ELR (cell line): ENCODE results near the gene TTC7B.

ENCODE experiments used
- DNase-seq: peaks from one replicate; pipeline ENCODE4 v3.0.0-alpha.2; 2015; ENCODE audit warnings: low read depth

TTC7B gene

DNA sequence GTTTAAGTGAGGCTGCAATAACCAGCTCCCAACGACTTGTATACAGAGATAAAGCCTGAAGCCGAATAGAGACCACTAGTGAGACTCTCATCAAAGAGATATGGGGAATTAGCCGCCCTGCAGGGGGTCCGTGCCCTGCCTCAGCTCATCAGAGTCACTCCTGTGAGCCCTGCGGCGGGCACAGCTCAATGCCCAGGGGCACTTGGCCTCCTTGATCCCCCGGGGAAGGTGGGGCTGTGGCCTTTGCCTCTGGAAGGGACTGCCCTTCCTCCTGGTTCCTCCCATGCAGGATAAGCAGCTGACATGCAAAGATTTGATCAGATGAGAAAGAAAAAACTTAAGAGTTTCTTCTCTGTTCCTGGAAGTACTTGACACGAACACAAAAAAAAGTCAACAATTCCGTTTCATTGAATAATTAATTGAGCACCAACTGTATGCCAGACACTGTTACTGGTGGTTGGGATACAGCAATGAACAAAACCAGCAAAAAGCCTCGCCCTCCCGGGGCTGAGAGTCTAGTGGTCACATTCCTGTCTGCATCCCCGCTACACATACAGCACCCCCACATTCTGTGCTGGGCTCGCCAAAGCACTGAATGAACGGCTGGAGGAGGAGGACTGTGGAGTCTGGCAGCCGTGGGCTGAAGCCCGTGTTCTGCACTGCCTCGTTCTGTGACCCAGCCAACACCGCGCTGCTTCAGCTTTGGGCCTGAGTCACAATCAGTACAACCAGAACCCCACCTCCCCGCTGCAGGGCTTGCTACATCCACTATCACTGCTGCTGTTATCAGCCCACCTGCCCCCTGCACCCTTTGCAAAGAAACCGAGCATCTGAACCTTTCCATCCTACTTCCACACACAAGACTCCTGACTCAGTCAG lies 10.3 kb downstream of the TTC7B start:
- no peak for DNase-seq

DNA sequence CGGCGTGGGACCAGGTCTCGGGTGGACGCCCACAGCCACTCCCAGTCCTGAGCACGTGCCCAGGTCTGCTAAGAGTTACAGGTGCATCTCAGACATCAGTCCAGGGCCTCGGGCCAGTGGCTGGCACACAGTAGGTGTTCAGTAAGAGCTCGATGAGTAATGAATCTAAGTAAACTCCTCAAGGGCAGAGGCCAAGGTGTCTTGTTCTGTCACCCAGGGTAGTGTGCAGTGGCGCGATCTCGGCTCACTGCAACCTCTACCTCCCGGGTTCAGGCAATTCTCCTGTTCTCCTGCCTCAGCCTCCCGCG lies 11.2 kb downstream of the TTC7B start:
- no peak for DNase-seq

DNA sequence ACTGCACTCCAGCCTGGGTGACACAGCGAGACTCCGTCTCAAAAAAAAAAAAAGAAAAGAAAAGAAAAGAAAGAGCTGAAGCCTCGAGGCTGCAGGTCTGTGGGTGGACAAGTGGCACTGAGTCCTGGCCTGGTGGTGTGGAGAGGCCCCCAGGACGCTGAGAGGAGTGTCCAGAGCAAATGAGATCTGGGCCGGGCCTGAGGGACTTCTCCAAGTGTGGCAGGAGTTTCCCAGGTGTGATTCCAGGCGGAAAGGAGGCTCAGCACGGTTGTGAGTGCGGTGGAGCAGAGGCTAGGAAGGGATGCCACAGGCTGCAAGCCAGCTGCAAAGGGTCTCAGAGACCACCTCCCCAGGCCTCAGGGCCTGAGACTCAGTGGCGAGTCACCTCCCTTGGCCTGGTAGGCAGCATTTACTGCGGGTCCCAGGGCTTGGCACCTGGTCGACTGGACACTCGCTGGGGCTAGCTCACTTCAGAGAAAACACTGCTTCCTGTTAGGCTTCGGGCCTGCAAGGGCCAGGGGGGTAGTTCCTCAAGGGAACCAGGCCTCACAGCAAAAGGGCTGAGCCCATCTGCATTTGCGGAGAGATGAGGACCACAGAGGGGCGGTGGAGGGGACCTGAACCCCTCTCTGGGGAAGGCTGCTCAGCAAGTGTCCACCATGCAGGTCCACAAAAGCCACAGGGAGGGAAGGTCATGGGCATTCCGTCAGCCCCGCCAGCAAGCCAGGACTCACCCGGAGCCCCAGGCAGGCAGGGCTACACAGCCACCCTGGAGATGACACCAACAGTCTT lies 11.7 kb downstream of the TTC7B start:
- DNase-seq, result no peak

DNA sequence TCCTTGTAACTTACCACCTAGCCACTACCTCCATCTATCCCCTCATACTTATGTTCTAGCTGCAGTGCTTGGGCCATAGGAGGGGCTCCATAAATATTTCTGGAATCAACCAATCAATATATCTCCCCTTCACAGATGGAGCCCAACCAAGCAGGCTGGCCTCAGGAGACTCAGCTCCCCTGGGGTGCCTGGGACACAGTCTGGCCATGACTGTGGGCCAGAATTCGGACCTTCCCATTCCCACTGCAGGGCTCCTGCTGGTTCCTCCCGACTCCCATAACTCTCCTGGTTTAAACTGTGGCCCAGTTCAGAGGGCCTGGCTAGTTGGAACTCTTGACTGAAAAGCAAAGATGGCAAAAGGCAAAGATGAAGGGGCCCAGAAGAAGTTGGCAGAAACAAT lies 13.0 kb downstream of the TTC7B start:
- DNase-seq, result no peak

DNA sequence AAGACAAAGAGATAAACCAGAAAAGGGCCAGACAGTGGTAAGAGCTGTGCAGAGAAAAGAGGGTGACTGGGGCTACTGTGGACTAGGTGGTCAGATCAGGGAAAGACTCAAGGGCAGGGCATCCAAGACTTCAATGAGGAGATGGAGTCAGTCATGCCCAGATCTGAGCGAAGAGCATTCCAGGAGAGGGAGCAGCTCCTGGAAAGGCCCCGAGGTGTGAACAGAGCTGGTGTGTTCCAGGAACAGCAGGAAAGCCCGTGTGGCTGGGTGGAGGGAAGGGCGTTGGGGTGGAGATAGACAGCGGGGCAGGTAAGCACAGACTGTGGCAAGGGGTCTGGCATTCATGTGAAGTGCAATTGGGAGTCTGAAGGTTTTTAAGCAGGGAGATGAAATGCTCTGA lies 16.8 kb downstream of the TTC7B start:
- no peak for DNase-seq

DNA sequence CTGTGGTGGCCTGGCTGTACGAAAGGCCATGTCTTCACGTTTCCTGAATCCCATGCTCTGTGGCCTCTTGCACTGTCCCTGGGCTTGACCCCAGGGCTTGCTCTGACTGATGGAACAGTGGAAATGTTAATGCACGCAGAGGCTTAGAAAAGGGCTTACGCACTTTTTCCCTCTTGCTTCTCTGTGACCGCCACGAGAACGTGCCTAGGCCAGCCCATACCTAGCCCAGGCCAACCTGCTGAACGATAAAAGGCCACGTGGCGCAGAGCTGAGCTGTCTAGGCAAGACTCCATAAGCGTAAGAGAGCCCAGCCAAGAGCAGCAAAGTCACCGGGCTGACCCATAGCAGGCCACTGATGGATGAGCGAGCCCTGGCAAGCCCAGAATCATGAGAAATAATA lies 18.3 kb downstream of the TTC7B start:
- no peak for DNase-seq

DNA sequence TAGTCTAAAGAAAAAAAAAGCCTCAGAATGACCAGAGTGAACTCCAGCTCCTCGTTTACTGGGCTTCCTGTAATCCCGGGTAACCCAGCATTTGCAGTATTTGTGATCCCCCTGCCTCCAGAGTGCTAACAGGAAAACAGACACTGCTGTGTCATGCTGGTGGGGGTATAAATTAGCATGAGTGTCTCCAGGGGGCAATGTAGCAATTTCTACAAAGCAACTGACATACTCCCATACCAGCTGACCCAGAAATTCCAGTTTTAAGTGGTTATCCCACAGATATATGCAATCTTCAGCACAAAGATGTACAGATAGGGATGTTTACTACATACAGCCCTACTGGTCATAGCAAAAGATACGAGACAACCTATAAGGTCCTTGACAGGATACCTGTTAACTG lies 18.8 kb downstream of the TTC7B start:
- DNase-seq, result no peak

DNA sequence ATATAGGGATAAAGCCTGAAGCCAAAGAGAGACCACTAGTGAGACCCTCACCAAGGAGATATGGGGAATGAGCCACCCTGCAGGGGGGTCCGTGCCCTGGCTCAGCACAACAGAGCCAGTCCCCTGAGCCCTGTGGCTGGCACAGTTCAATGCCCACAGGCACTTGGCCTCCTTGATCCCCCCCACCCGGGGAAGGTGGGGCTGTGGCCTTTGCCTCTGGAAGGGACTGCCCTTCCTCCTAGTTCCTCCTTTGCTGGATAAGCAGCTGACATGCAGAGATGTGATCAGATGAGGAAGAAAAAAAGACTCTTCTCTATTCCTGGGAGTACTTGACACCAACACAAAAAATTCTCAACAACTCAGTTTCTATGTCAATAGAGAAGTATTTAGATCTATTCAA lies 19.9 kb downstream of the TTC7B start:
- DNase-seq, result no peak

DNA sequence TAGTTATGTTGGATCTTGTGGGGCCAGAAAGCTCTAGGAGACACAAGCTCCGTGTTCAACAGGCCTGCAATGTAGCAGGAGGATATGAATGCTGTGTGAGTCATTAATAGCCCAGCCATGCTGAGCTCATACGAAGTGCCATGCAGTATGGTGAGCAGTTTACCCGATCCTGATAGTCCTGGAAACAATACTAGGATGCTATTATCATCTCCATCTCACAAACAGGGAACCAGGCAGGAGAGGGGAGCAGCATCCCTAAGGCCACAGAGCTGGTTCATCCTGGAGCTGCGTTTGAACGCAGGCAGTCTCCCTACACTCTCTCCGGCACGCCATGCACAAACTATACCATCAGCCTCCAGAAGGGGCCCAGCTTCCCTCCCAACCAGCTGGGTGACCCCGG lies 20.5 kb downstream of the TTC7B start:
- peak; percentile 94 for DNase-seq

DNA sequence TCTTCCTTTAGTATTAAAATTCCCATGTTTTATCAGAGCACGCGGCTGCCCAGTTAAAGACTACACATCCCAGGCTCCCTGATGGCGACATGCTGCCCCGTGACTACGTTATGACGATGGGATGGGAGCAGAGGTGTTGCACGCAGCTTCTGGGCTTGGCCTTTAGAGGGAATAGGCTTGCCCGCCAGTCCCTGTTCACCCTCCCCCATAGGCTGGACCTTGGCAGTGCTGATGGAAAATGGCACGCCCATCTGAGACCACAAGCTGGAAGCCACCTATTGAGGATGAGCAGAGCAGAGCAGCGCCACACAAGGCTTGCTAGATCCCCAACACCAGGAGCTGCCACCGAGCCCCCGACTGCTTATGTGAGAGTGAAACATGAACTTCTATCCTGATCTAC lies 24.7 kb downstream of the TTC7B start:
- no peak for DNase-seq

DNA sequence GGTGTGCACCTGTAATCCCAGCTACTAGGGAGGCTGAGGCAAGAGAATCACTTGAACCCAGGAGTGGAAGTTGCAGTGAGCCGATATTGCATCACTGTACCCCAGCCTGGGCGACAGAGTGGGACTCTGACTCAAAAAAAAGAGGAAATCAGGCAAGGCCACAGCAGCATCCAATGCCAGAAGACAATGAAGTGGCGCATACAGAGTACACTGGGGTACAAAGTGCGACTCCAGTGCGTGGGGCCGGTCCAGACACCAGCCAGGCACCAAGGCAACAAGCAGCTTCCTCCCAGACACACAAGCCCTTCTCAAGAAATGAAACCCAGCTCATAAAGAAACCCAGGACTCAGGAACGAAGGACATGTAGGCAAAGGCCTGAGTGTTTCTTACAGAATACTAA lies 28.2 kb downstream of the TTC7B start:
- DNase-seq, result no peak

DNA sequence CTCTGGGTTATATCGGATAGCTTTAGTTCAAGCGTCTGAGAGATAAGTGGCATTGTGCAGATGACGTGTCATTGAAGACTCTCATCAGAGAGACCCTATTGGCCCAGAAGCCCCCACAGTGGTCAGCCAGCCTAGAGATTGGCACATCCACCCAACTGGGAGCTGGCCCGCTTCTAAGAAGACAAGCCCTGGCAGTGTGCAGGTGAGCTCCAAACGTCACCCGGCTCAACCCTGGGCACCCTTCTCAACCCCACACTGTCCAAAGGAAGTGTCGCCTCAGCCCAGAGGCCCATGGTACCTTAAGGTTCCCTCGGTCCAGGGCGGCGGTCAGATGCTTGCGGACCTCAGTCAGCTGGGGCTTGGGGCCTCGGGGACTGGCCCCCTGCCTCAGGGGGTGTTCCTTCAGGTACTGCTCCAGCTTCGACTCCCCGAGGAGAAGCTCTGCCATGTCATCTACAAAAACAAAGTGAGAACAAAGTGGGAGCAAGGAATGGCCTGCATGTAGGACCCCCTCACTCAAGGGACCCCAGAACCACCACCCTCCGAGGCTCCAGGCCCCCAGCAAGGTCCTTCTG lies 30.3 kb downstream of the TTC7B start:
- DNase-seq, result no peak

DNA sequence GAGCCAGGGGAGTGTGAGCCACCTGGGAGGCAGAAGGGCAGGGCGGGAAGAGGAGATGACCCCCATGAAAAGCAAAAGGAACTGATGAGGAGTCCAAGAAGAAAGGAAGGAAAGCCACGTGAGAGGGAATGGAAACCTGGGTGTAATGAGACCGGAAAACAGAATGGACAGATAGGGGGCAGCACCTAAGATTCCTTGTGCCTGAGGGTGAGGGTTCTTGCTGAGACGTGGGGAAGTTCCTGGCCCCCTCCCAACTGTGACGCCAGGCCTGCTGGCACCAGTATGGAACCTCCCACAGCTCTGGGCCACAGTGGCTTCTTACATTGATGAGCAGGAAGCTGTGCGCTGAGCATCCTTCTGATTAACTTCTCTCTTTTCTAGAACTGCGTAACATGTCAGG lies 30.8 kb downstream of the TTC7B start:
- DNase-seq, result peak; percentile 27

DNA sequence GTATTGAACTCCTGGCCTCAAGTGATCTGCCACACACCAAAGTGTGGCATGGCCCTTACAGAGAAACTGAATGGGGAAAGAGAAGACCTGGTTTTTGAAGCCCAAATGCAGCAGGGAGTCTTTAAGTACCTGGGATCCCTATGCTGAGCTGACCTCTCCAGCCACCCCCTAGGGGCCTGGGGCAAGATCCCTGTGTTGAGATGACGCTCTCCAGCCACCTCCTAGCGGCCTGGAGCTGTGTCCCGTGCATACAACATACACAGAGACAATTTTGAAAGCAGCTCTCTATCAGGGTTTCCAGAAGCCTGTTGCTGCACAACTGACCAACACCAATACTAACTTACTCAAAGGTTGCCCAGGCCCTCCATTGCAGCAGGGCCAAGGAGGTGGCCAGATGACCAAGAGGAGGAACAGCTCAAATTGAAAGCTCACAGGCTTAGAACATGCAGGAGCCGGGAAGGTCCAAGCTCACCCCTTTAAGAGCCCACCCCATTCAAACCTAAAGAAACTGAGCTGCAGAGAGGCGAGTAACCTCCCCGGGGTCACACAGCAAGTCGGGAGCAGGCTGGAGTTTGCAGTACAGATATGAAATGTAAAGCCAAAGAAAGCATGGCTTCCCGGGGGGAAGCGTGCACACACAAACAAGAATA lies 31.5 kb downstream of the TTC7B start:
- no peak for DNase-seq

DNA sequence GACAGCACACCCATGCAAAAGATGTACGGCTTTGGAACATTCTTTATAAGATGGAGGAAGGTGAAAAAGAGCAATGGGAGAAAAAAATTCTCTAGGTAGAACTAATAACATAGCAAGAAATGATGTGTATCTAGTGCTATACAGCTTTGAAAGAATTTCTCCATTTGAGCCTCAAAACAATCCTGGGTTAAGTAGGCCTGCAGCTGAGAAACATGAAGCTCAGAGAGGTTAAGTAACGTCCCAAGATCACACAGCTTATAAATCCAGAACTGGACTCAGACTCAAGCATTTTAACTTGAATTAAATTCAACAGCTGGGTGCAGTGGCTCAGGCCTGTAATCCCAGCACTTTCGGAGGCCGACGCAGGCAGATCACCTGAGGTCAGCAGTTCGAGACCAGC lies 32.9 kb downstream of the TTC7B start:
- no peak for DNase-seq

DNA sequence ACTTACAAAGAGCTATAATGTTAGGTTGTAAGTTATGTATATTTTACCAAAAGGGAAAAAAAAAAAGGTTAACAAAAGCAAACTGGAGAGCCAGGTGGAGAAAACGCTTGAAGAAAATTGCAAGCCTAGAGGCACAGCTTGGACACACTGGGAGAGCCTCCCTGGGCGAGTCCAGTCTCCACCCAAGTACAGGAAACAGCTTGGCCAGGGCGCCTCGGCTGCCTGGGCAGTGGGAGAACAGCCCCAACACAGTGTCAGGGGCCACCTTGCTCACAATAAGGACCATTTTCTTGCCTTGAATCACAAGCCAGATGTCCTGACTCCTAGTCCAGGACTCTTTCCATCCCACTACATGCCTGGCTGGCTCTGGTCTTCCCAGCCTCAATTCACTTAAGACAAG lies 33.3 kb downstream of the TTC7B start:
- DNase-seq, result no peak

DNA sequence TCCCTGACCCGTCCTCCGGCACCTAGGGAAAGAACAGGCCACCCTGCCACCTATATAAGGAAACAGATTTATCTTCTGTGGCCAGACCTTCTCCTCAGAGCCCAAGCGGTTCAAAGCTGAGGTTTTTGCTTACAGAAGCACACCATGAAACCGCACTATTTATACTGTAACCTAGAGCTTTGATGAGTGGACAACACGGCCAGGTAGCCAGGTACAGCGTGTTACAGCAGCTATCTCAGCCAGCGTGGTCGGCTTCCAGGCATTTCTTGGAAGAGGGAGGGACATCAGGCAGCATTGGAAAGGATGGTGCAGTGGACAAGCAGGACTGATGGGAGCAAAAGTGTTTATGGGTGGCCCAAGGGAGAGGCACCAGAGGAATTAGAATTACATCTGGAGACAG lies 34.4 kb downstream of the TTC7B start:
- DNase-seq, result no peak

DNA sequence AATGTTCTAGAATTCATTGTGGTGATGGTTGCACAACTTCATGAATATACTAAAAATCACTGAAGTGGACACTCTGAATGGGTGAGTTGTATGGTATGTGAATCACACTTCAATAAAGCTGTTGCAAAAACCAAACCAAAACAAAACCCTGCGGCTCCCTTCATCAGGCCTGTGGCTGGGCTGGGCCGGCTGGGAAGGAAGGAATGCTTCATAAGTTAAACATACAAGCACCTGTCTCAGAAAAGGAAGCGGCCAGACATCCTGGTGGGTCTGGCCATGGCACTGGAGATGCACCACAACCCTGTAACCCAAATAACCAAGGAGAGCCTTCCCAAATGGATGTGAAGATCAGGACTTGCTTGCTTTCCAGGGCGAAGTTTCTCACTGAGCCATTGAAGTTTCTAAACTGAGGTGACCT lies 34.9 kb downstream of the TTC7B start:
- DNase-seq, result peak; percentile 58

DNA sequence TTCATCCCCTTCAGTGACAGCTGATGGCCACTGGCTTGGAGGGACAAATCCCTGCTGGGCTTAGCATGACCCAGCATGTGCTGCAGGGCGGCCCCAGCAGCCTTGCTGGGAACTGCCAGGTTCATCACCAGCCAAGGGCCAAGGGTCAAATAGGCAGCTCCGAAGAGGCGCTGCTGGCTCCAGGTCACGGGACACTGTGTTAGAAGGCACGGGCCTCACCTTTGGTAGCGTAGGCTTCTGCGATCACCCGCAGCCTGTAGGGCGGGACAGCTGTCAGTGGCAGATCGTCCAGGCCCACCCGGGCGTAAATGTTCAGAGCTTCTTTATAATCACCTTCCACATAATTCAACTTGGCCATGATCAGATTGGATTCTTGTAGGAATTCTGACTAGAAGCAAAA lies 35.7 kb downstream of the TTC7B start:
- no peak for DNase-seq

DNA sequence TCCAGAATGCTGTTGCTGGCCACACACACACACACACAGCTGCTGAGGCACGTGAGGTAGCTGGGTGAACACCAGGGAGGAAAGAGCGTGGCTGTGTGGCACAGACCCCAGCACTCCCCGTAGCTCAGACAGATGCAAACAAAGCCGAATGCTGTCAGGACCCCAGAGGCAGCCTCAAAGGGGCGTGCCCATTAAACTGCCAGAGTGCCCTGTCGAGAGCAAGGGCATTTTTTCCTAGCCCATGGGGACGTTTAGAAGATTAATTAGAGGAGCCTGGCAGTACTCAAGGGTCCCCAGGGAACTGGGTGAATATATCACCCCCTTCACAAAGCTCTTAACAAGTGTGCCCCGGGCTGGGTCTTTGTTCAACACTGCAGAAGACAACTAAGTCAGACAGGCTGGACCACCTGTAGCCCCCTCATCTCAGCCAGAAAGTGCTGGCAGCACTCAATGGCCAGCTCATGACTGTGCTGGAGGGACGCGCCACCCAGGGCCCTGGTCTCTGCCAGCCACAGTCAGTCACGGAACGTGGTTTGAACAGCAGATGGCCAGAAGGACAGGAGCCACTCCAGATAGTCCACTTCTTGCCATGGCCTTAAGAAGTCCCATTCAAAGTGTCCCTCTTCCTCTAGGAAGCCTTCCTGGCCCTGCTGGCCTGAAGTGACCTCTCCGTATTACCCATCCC lies 37.5 kb downstream of the TTC7B start:
- DNase-seq, result no peak

DNA sequence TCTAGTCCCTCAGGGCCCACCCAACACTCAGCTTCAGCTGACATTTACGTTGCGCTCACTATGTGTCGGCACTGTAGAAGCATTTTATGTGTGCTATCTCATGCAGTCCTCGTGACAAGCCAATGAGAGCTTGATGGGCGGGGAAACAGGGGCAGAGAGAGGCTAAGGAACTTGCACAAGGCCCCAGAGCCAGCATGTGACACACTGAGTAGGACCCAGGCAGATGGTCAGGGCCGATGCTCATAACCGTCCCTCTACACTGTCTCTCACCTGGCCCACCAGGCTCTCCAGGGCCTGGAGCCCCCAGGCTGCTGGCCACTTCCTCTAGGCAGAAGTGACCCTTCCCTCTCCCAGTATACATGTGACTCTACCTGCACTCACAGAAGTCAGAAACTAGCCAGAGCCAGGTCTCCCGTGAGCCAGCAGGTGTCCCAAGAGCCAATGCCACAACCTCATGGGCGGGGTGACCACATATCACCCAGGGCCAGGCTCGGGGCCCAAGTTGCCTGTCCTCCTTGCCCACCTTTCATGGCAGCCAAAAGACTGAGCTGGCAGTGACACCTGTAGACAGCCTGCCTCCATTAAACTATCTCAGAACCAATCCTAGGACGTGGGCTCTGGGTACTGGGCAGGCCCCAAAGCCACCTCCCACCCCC lies 38.3 kb downstream of the TTC7B start:
- no peak for DNase-seq

DNA sequence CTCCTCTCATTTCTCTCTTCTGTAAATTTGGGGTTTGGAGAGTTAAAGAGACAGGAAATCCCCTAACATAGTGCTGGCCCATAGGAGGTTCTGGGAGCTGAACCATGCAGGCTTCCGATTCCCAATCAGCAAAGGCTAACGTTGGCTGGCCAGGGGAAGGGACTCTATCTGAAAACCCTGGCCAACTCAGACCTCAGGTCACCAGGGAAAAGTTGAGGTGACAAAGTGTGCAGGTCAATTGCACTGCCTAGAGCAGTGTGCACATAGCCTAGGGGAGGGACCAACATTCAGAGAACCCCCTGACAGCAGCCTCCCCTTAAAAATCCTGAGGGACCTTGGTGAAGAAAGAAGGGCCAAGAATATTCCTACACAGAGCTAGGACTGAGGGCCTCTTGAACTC lies 38.9 kb downstream of the TTC7B start:
- DNase-seq, result no peak
